GM18502 (cell line): ENCODE data around the gene FGFRL1.

Experiments used
- ATAC-seq: cut with Tn5 transposase; IDR thresholded peaks from one replicate; pipeline ENCODE4 v1.9.1; 2021; ENCODE audit warnings: mild to moderate bottlenecking; ENCODE audit not compliant: unreplicated experiment, poor library complexity

Gene FGFRL1, protein sequence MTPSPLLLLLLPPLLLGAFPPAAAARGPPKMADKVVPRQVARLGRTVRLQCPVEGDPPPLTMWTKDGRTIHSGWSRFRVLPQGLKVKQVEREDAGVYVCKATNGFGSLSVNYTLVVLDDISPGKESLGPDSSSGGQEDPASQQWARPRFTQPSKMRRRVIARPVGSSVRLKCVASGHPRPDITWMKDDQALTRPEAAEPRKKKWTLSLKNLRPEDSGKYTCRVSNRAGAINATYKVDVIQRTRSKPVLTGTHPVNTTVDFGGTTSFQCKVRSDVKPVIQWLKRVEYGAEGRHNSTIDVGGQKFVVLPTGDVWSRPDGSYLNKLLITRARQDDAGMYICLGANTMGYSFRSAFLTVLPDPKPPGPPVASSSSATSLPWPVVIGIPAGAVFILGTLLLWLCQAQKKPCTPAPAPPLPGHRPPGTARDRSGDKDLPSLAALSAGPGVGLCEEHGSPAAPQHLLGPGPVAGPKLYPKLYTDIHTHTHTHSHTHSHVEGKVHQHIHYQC

DNA sequence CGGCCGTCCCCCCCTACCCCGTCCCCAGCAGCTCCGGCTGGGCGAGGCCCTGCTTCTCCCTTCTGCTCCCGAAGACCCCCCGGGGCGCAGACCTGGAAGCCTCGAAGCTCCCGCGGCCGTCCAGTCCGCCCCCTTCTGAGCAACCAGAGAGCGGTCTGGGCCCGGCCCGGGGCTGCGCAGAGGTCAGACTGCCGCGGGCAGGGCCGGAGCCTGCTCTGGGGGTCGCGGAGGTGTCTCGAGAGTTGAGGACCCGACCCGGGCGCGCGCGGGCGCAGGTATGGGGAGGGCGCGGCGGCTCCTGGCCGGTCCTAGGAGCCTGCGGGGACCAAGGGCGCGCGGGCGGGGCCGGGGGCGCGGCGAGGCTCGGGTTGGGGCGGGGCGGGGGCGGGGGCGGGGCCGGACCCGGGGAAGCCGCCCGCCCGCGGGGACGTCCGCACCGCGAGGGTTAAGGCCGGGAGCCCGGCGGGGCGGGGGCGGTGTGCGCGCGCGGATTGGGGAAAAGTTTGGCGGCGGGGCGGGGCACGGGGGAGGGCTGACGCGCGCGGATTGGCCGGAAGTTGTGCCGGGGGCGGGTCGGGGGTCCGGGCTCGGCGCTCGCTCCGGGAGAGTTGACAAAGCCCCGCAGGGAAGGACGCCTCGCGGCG, at the start of gene FGFRL1:
Gene FGFRL1 (plus strand): TSS at position 605 of the 644 bp plus-strand sequence. CDS start 860 bp downstream, outside the sequence.
- peak; percentile 41 for ATAC-seq

GRCh38 chr4:962231-963208, 48.9 kb upstream of the FGFRL1 start:
- no peak for ATAC-seq

GRCh38 chr4:963276-964225, 47.9 kb upstream of the FGFRL1 start:
- ATAC-seq = no peak

- no peak for ATAC-seq
Observed at GRCh38 chr4:964346-965025, 46.9 kb upstream of the FGFRL1 start.

DNA sequence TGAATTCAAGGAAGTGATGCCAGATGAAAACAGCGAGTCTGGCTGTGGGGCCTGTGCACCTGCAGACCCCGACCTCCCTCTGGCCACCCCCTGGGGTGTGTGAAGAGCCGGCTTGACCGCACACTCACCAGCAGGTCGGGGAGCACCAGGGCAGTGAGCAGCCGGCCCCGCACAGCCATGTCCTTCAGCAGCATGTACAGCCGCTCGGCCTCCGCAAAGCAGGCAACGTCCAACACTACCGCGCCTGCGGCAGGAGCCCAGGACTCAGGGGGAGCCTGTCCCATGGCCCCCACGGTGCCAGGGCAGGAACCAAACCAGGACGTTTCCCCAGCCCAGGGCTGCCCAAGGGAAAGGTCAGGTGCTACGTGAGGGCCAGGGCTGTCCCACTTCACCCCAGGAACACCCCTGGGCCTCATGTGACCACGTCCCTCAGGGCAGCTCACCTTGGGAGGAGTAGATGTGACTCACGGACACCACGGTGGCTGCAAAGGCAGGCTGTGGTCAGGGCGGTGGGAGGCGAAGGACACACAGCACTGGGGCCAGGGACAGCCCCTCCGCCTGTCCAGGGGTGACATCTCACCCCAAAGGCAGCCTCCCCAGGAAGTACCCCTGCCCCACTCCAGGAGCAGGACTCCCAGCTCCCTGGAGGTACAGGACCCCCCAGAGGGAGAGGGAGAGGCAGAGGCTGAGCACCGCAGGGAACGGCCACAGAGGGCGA, 46.2 kb upstream of the FGFRL1 start:
- no peak for ATAC-seq

GRCh38 chr4:965766-966134, 45.7 kb upstream of the FGFRL1 start:
- no peak for ATAC-seq

DNA sequence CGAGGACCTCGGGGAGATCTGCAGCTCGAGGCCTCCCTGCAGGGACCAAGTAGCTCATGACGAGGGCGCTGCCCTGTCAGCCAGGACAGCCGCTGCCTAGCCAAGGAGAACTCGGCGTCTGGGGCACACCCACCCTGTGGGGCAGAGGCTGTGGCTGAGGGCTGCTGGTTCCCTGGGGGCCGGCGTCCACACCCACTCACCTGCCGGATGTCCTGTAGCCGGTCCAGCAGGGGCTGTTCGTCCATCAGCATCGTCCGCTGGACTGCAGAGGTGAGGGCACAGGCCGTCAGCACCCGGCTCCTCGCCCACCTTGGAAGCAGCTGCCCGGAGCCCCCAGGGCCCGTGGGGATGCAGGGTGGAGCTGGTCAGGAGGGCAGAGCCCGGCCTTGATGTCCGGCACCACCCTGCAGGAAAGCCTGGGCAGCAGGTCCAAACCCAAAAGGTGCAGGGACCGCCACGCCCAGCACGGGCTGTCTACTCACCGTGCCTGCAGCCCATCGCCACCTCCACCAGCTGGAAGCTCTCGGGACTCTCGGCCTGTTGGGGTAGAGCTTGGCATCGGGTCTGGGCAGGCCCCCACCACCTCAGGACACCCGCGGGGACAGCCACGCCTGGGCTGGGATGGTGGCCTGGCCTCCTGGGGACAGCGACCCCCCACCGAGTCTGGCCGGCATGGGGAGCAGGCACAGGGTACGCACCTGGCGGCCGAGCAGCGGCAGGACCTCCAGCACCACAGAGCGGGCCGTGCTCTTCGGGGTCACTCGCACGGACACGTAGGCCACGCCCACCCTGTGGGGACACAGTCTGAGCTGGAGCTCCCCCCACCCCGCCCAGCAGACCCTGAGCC, 44.9 kb upstream of the FGFRL1 start:
- ATAC-seq = no peak

- ATAC-seq = no peak
Observed at GRCh38 chr4:967113-968104, 44.0 kb upstream of the FGFRL1 start.

DNA sequence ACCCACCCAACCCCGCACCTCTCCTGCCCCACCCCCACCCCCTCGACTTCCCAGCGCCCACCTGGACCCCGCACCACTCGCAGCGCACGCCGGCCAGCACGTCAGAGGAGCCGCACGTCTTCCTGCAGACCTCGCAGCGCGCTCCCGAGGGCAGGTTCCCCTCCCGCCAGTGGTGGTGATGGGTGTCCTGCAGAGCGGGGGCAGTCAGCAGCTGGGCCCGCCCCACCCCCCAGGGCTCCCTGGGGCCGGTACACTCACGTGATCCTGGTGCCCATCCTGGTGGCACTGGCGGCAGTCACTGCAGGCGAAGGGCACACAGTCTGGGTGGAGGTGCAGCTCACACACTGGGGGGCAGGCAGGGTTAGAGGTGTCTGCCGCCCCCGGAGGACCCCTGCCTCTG, 43.2 kb upstream of the FGFRL1 start:
- ATAC-seq = no peak

DNA sequence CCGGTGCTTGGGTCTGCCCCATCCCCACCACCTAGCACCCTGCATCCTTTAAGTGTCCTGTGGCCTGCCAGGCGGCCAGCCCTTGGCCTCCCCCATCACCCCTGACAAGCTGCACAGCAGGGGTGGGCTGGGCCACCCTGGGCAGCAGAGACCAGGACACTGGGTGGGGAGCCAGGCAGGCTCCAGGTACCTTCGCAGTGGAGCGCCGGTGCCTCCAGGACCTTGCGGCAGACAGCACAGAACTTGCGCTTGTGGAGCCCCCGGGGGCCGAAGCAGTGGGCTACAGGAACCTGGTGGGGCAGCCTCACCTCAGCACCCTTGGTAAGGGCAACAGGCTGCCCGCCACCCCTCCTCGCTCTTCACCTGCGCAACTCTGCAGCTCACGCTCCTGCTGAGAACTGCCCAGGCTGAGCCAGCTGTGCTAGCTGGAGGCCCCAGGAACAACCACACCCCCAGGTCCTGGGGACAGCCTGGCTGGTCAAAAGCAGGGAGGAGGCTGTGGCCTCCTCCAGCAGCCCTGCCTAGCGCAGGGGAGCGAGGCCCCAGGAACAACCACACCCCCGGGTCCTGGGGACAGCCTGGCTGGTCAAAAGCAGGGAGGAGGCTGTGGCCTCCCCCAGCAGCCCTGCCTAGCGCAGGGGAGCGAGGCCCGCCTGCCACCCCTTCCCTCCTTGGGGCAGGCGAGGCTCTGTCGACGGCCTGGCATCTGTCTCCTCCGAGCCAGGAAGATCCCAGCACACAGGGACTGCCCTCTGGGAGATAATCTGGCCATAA, 42.6 kb upstream of the FGFRL1 start:
- ATAC-seq = no peak

DNA sequence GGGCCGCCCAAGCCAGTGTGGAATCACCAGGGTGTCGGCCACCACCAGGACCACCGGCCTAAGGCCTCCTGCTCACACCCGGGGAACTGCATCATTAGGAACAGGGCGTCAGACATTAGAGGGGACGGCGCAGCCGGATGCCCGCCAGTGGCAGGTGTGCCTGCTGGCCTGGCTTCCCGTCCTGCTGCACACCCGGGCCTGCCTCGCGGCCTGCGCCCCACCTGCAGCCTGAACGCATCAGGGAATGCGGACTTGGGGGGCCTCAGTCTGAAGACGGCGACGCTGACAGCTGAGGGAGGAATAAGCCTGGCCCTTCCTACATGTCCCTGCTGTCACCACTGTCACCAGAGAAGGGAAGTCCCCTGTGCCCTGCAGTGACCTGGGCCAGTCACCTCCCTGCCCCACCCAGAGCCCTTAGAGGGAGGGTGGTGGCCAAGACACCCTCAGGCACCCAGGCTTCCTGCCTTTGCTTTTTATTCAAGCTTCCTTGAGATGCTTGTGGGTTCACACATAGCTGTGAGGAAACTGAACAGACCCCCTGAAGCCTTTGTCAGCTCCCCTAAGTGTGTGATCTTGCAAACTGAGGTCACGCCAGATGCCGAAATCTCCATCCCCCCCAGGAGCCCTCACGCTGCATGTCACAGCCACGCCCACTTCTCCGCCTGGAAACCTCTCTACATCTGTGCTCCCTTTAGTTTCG, 41.2 kb upstream of the FGFRL1 start:
- no peak for ATAC-seq

DNA sequence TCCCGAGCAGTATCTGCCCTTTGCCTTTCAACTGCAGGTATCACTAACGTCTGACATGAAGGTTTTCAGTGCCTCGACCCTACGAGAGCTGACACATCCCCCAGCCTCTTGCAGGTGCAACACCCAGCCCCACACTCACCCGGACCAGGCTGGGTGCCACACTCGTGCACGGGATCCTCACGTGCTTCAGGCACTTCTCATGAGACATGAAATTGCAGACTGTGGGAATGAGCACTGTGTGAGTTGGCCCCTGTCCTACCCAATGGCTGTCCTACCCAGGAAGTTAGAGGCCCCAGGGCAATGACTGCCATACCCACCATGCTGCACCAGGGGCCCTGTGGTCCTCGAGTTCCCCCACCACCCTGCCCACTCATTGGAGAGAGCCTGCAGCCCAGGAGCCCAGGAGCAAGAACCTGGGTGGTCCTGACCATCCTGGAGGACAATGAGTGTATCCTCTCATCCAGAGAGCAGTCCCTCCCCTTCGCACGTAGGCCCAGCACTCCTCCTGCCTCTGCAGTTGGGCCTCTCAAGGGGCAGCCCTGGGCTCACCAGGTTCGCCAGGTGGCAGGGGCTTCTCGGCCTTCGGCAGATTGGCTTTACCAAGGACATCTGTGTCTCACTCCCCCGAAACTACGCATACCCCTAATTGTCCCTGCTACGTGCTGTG, 40.4 kb upstream of the FGFRL1 start:
- no peak for ATAC-seq

DNA sequence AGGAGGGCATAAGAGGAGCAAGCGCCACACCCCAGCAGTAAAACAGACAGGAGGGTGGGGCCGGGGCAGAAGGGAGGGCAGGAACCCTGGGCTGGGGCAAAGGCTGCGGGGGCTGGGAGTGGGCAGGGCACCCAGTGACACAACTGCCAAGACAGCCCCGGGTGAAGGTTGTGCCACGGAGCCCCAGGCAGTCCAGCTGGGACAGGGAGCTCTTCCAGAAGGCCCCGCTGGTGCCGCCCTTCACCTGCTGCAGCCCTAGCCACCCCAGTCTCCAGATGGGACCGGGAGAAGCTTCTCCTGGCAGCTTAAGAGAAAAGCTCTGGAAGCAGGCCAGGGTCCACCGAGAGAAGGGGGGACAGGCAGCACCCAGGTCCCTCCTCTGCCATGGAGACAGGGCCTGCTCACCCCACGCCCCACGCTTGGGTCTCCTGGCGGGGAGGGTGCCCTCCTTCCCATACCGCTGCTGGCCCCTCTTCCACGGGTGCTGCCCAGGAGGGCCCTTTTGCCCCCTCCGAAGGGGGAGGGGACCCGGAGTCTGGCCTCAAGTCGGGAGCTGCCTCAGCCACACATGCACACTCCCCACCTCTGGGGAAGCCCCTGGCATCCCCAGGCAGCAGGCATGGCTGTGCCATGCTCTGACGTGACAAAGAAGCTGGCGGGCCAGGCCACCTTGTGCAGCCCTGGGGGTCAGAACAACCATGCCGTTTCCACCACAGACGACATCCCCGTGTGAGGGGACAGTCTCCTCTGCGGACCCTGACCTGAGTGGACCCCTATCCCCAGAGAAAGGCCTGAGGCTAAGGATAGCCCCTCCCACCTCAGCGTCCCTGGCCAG, 39.5 kb upstream of the FGFRL1 start:
- ATAC-seq = no peak
